ENCODE results near the gene ARHGAP18.
A peak's percentile ranks its signal among the peaks of the same experiment; 100 is the strongest.

The ARHGAP18 gene

DNA sequence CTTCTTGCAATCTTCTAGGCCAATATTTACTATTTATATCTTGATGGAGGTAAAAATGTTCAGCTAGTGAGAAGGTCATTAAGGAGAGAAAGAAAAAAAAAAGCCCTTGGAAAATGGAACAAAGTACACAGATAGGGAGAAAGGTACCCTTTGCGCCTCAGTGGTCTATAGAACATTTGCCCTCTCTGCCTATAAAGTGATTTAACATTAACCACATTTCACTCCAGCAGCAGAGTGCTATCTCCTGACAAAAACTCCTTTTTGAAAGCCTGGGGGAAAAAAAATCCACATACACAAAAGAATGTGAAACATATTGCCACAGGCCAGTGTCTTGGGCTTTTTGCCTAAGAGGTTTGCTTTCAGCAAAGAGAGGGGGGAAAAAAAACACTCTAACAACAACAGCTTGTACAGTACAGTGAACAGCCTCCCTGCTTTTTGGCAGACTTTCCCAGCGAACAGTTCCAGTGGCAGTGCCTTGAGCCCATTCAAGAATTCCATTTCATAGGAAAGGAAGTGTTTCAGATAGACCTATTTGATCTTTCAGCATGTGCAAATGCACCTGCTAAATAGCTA, 695 bp downstream of the ARHGAP18 start:
- Histone ChIP-seq H3K4me3 (ENCODE audit: control insufficient read depth in 1 of 7, extremely low read depth in 1 of 7, insufficient read depth in 4 of 7, low read depth in 2 of 7, low read length in 6 of 7) (peak overlapping the region in 6 of 7 experiments; percentile 58 to 87 (median 82)), H3K36me3 (ENCODE audit: control insufficient read depth in 4 of 4, insufficient read depth in 4 of 4, low read length in 3 of 4) (peaks cover 0 to 7% (median 0%) of the 10 kb centered on the region in 4 experiments), H3K4me1 (ENCODE audit: control extremely low read depth in 1 of 4, control insufficient read depth in 4 of 4, insufficient read depth in 4 of 4, low read length in 3 of 4) (peaks cover 2 to 27% (median 8%) of the 10 kb centered on the region in 4 experiments), H3K27me3 (replicated peaks in 2 of 5; ENCODE audit: control insufficient read depth in 4 of 5, insufficient read depth in 5 of 5, low read length in 4 of 5) (no peaks in the 10 kb centered on the region), H3K27ac (ENCODE audit: insufficient read depth in 1 of 2, low read depth in 1 of 2, low read length in 2 of 2, poor library complexity in 1 of 2, severe bottlenecking in 2 of 2) (peak overlapping the region in 1 of 2 experiments; percentile 69), H3K9me3 (ENCODE audit: control extremely low read depth in 1 of 5, control insufficient read depth in 4 of 5, insufficient read depth in 2 of 5, low read depth in 1 of 5, low read length in 4 of 5) (no peaks in the 10 kb centered on the region)
- ChIA-PET CTCF (interaction anchor here (0.8 to 2.8 kb wide), 7 partner anchors 9 to 56 kb away, joined by 3 to 20 read pairs (median 6); no protein-coding TSS in a partner anchor), POLR2A (interaction anchor here (0.6 to 1.0 kb wide), 2 partner anchors 11 to 13 kb away, joined by 3 read pairs; no protein-coding TSS in a partner anchor)
- no peak for DNase-seq
- 38% methylated on average over 1 of the region's 2 CpGs for WGBS (ENCODE audit: insufficient coverage)

DNA sequence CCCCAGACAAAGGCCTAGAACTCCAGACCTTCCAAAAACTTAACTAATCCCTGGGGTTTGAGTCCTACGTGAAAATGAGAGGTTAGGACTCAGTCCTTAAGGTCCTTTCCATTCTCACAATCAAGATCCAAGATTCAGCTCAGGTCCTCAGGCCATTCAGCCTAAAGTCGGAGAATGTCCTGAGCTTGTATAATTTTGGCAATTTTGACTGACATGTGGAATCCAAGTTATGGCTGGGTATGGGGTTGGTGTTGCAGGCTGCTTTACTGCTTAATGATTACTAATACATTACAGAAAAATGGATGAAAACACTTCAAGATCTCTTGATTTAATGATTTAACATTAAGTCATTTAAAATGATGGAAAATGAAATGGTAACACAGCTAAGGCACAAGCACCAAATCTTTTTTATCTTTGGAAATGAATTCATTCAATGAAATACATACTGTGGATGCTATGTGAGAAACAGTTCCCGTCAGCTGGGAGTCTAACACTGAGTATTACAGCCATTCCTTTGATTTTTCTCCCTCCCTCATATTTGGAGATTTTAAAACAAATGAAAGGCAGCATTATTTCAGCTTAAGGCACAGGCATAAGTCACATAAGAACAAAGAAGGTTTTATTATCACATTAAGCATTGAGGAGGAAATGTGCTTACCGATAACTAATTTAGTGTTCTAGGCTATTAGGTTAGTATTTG, 1.3 kb downstream of the ARHGAP18 start:
- CTCF ChIA-PET: interaction anchor here (0.6 to 2.0 kb wide), 9 partner anchors 8 to 314 kb away, joined by 3 to 9 read pairs (median 4); no protein-coding TSS in a partner anchor
- Histone ChIP-seq H3K4me1 (ENCODE audit: control extremely low read depth in 1 of 4, control insufficient read depth in 4 of 4, insufficient read depth in 4 of 4, low read length in 3 of 4) (peaks cover 2 to 27% (median 8%) of the 10 kb centered on the region in 4 experiments), H3K27me3 (replicated peaks in 2 of 5; ENCODE audit: control insufficient read depth in 4 of 5, insufficient read depth in 5 of 5, low read length in 4 of 5) (no peaks in the 10 kb centered on the region), H3K27ac (ENCODE audit: insufficient read depth in 1 of 2, low read depth in 1 of 2, low read length in 2 of 2, poor library complexity in 1 of 2, severe bottlenecking in 2 of 2) (no peak overlapping the region), H3K9me3 (ENCODE audit: control extremely low read depth in 1 of 5, control insufficient read depth in 4 of 5, insufficient read depth in 2 of 5, low read depth in 1 of 5, low read length in 4 of 5) (no peaks in the 10 kb centered on the region), H3K36me3 (ENCODE audit: control insufficient read depth in 4 of 4, insufficient read depth in 4 of 4, low read length in 3 of 4) (peaks cover 0 to 7% (median 0%) of the 10 kb centered on the region in 4 experiments), H3K4me3 (ENCODE audit: control insufficient read depth in 1 of 7, extremely low read depth in 1 of 7, insufficient read depth in 4 of 7, low read depth in 2 of 7, low read length in 6 of 7) (peak overlapping the region in 2 of 7 experiments; percentile 81 to 83)
- no peak for DNase-seq
- WGBS (ENCODE audit: insufficient coverage): 100% methylated on average over 1 of the region's 4 CpGs
- POLR2A ChIA-PET: interaction anchor here (1.0 kb wide), 1 partner anchor 12 kb away, joined by 3 read pairs; no protein-coding TSS in a partner anchor

DNA sequence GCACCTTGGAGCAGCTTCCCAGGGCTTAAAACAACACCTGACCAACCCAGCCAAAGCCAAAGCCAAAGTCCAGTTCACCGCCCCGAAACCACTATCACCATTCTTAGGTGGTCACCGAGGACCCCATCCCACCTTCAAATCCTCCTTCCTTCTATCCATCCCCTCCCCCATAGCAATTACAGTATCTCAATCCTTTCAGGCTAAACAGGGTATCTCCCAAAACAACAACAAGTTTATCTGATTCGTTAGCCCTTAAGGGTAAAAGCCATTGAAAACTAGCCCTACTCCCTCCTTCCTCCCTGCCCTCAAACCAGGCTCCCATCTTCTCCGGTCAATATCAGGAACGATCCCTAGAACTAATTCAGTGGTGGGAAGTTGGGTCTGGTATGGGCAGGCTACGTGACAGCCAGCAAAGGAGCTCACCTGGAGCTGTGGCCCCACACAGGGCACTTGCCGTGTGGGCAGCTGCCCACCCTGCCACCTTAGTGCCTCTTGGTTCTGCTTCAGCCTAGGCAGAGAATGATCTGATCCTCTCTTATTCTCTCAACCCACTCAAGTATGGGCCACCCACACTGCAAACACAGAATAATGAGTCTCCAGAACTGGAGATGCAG, 2.0 kb downstream of the ARHGAP18 start:
- peaks cover 0 to 7% (median 0%) of the 10 kb centered on the region in 4 experiments for H3K36me3 ChIP-seq (ENCODE audit: control insufficient read depth in 4 of 4, insufficient read depth in 4 of 4, low read length in 3 of 4)
- no peak overlapping the region for H3K27ac ChIP-seq (ENCODE audit: insufficient read depth in 1 of 2, low read depth in 1 of 2, low read length in 2 of 2, poor library complexity in 1 of 2, severe bottlenecking in 2 of 2)
- H3K4me1 ChIP-seq (ENCODE audit: control extremely low read depth in 1 of 4, control insufficient read depth in 4 of 4, insufficient read depth in 4 of 4, low read length in 3 of 4): peaks cover 2 to 27% (median 8%) of the 10 kb centered on the region in 4 experiments
- no peak for DNase-seq
- H3K9me3 ChIP-seq (ENCODE audit: control extremely low read depth in 1 of 5, control insufficient read depth in 4 of 5, insufficient read depth in 2 of 5, low read depth in 1 of 5, low read length in 4 of 5): no peaks in the 10 kb centered on the region
- no peaks in the 10 kb centered on the region for H3K27me3 ChIP-seq (replicated peaks in 2 of 5; ENCODE audit: control insufficient read depth in 4 of 5, insufficient read depth in 5 of 5, low read length in 4 of 5)
- CTCF ChIA-PET: interaction anchor here (0.6 to 1.8 kb wide), 5 partner anchors 22 to 315 kb away, joined by 3 to 4 read pairs (median 4); no protein-coding TSS in a partner anchor
- 100% methylated on average over 6 of the region's 8 CpGs for whole genome bisulfite sequencing (ENCODE audit: insufficient coverage)
- POLR2A ChIA-PET: no interaction called here
- peak overlapping the region in 1 of 7 experiments; percentile 36 for H3K4me3 ChIP-seq (ENCODE audit: control insufficient read depth in 1 of 7, extremely low read depth in 1 of 7, insufficient read depth in 4 of 7, low read depth in 2 of 7, low read length in 6 of 7)

- H3K36me3 ChIP-seq (ENCODE audit: control insufficient read depth in 4 of 4, insufficient read depth in 4 of 4, low read length in 3 of 4): peaks cover 0 to 7% (median 0%) of the 10 kb centered on the region in 4 experiments
- no peak overlapping the region for H3K4me3 ChIP-seq (ENCODE audit: control insufficient read depth in 1 of 7, extremely low read depth in 1 of 7, insufficient read depth in 4 of 7, low read depth in 2 of 7, low read length in 6 of 7)
- no peak for DNase-seq
- 100% methylated on average over 1 of the region's 6 CpGs for WGBS (ENCODE audit: insufficient coverage)
- ChIA-PET CTCF (interaction anchor here (1.0 to 1.8 kb wide), 2 partner anchors 21 to 37 kb away, joined by 3 to 4 read pairs; no protein-coding TSS in a partner anchor), POLR2A (no interaction called here)
- peaks cover 2 to 27% (median 8%) of the 10 kb centered on the region in 4 experiments for H3K4me1 ChIP-seq (ENCODE audit: control extremely low read depth in 1 of 4, control insufficient read depth in 4 of 4, insufficient read depth in 4 of 4, low read length in 3 of 4)
- no peaks in the 10 kb centered on the region for H3K9me3 ChIP-seq (ENCODE audit: control extremely low read depth in 1 of 5, control insufficient read depth in 4 of 5, insufficient read depth in 2 of 5, low read depth in 1 of 5, low read length in 4 of 5)
- no peaks in the 10 kb centered on the region for H3K27me3 ChIP-seq (replicated peaks in 2 of 5; ENCODE audit: control insufficient read depth in 4 of 5, insufficient read depth in 5 of 5, low read length in 4 of 5)
- no peak overlapping the region for H3K27ac ChIP-seq (ENCODE audit: insufficient read depth in 1 of 2, low read depth in 1 of 2, low read length in 2 of 2, poor library complexity in 1 of 2, severe bottlenecking in 2 of 2)
These were observed 2.9 kb downstream of the ARHGAP18 start for GRCh38 chr6:129707028-129707427.

DNA sequence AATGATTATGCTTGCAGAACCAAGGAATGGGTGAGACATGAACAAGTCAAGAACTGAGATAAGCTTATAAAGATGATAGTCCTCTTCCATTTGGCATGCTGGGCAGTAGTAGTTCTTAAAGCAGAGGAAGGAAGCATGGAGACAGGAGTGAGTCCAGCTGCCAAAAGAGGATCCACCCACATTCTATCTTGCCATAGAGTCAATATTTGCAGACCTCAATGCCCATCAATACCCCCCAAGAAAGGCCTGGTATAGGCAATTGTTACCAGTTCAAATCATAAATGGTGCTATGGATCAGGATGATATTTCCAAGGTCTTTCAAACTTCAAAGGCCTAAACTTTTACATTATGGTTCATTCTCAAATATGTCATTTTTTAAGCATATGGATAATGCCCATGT, 4.8 kb downstream of the ARHGAP18 start:
- Histone ChIP-seq H3K36me3 (ENCODE audit: control insufficient read depth in 4 of 4, insufficient read depth in 4 of 4, low read length in 3 of 4) (peaks cover 0 to 7% (median 0%) of the 10 kb centered on the region in 4 experiments), H3K27ac (ENCODE audit: insufficient read depth in 1 of 2, low read depth in 1 of 2, low read length in 2 of 2, poor library complexity in 1 of 2, severe bottlenecking in 2 of 2) (peak overlapping the region in 1 of 2 experiments; percentile 49), H3K4me3 (ENCODE audit: control insufficient read depth in 1 of 7, extremely low read depth in 1 of 7, insufficient read depth in 4 of 7, low read depth in 2 of 7, low read length in 6 of 7) (no peak overlapping the region), H3K4me1 (ENCODE audit: control extremely low read depth in 1 of 4, control insufficient read depth in 4 of 4, insufficient read depth in 4 of 4, low read length in 3 of 4) (peaks cover 3 to 23% (median 8%) of the 10 kb centered on the region in 4 experiments), H3K27me3 (replicated peaks in 2 of 5; ENCODE audit: control insufficient read depth in 4 of 5, insufficient read depth in 5 of 5, low read length in 4 of 5) (no peaks in the 10 kb centered on the region), H3K9me3 (ENCODE audit: control extremely low read depth in 1 of 5, control insufficient read depth in 4 of 5, insufficient read depth in 2 of 5, low read depth in 1 of 5, low read length in 4 of 5) (no peaks in the 10 kb centered on the region)
- no peak for DNase-seq
- ChIA-PET POLR2A (no interaction called here), CTCF (no interaction called here)

GRCh38 chr6:129704708-129705107, 5.3 kb downstream of the ARHGAP18 start:
- peaks cover 0 to 1% (median 0%) of the 10 kb centered on the region in 5 experiments for H3K9me3 ChIP-seq (ENCODE audit: control extremely low read depth in 1 of 5, control insufficient read depth in 4 of 5, insufficient read depth in 2 of 5, low read depth in 1 of 5, low read length in 4 of 5)
- H3K4me3 ChIP-seq (ENCODE audit: control insufficient read depth in 1 of 7, extremely low read depth in 1 of 7, insufficient read depth in 4 of 7, low read depth in 2 of 7, low read length in 6 of 7): no peak overlapping the region
- H3K27ac ChIP-seq (ENCODE audit: insufficient read depth in 1 of 2, low read depth in 1 of 2, low read length in 2 of 2, poor library complexity in 1 of 2, severe bottlenecking in 2 of 2): peak overlapping the region in 1 of 2 experiments; percentile 49
- peaks cover 3 to 21% (median 7%) of the 10 kb centered on the region in 4 experiments for H3K4me1 ChIP-seq (ENCODE audit: control extremely low read depth in 1 of 4, control insufficient read depth in 4 of 4, insufficient read depth in 4 of 4, low read length in 3 of 4)
- CTCF ChIA-PET: no interaction called here
- POLR2A ChIA-PET: no interaction called here
- peak in 1 of 3 donors; percentile 47 for DNase-seq
- peaks cover 0 to 7% (median 0%) of the 10 kb centered on the region in 4 experiments for H3K36me3 ChIP-seq (ENCODE audit: control insufficient read depth in 4 of 4, insufficient read depth in 4 of 4, low read length in 3 of 4)
- H3K27me3 ChIP-seq (replicated peaks in 2 of 5; ENCODE audit: control insufficient read depth in 4 of 5, insufficient read depth in 5 of 5, low read length in 4 of 5): no peaks in the 10 kb centered on the region

Data from common myeloid progenitor, CD34-positive (primary cell).